GM12878 (cell line): ENCODE results near the gene SLC19A1. TPM values are rescaled to one million over a fixed set of nuclear protein-coding genes. Genes with fewer than 3 reads are reported as not detected.

Experiments
- ATAC-seq: fragments of 200-7000 bp; cut with Tn5 transposase; 3 replicates; pipeline ENCODE4 v1.9.1; 2020; ENCODE audit warnings: mild to moderate bottlenecking, moderate library complexity
- BruUV-seq: library from RNA; stranded (reverse); fragments of 400-500 nt; replicated peaks from 2 replicates; lab custom pipeline; 2021; lab: Mats Ljungman, UMichigan
- CTCF ChIA-PET: fragments of 300-600 bp; sonication (Branson Sonifier 250); formaldehyde crosslinking; extraction: SDS; loops from one replicate; lab custom pipeline; 2021; ENCODE audit warnings: inconsistent platforms; lab: Yijun Ruan, JAX
- POLR2A ChIA-PET: fragments of 350-600 bp; formaldehyde crosslinking; extraction: SDS; loops from one replicate; lab custom pipeline; 2021; ENCODE audit warnings: inconsistent platforms; lab: Charles Lee
- RAD21 ChIA-PET: fragments of 300-600 bp; sonication (Branson Sonifier 250); formaldehyde crosslinking; loops from one replicate; lab custom pipeline; 2023; ENCODE audit warnings: antibody characterized with exemption; ENCODE audit not compliant: unreplicated experiment; lab: Charles Lee
- SMC1A ChIA-PET: fragments of 300-600 bp; sonication (Branson Sonifier 250); formaldehyde crosslinking; loops from one replicate; lab custom pipeline; 2023; ENCODE audit not compliant: unreplicated experiment, uncharacterized antibody; lab: Charles Lee
- DNase-seq: peaks from one replicate; pipeline ENCODE4 v3.0.0-alpha.2; 2011; ENCODE audit warnings: low read depth, low spot score
- FAIRE-seq: peaks from 3 replicates; lab custom pipeline; 2011; peaks lifted over from hg19 to GRCh38; lab: Jason Lieb, UNC
- H2AFZ ChIP-seq: 2 replicates; pipeline ENCODE4 v1.6.0; 2011; ENCODE audit warnings: low read depth, low read length, control low read depth; ENCODE audit not compliant: control insufficient read depth
- H3K27ac ChIP-seq: 2 replicates; pipeline ENCODE4 v1.5.1; 2011; ENCODE audit warnings: control low read depth; ENCODE audit not compliant: control insufficient read depth, insufficient read depth
- H3K27me3 ChIP-seq, 2 experiments: replicated peaks in 1 of 2; 2 replicates each; pipeline versions ENCODE4 v1.6.0 to v1.6.1; 2011; ENCODE audit warnings: low read length in 1 of 2; ENCODE audit not compliant: control insufficient read depth in 2 of 2, insufficient read depth in 2 of 2
- H3K36me3 ChIP-seq, 2 experiments: 2 replicates each; pipeline ENCODE4 v1.5.1; 2011; ENCODE audit warnings: low read length in 1 of 2; ENCODE audit not compliant: control insufficient read depth in 2 of 2, insufficient read depth in 2 of 2
- H3K4me1 ChIP-seq: 2 replicates; pipeline ENCODE4 v1.6.1; 2011; ENCODE audit warnings: mild to moderate bottlenecking, low read length, moderate library complexity, mixed read lengths; ENCODE audit not compliant: control insufficient read depth, insufficient read depth
- H3K4me2 ChIP-seq: 2 replicates; pipeline ENCODE4 v1.6.0; 2011; ENCODE audit warnings: control low read depth; ENCODE audit not compliant: control insufficient read depth, insufficient read depth
- H3K4me3 ChIP-seq: fragments of 200-600 bp; sonication (generic); 2 replicates; pipeline ENCODE4 v1.5.1; 2016
- H3K79me2 ChIP-seq: 2 replicates; pipeline ENCODE4 v1.6.0; 2011; ENCODE audit warnings: low read length; ENCODE audit not compliant: control insufficient read depth, insufficient read depth
- H3K9ac ChIP-seq: 2 replicates; pipeline ENCODE4 v1.8.0; 2011; ENCODE audit warnings: low read length, control low read depth, mixed read lengths; ENCODE audit not compliant: control insufficient read depth, insufficient read depth
- H3K9me3 ChIP-seq: replicated peaks from 3 replicates; pipeline ENCODE4 v1.5.1; 2011; ENCODE audit warnings: mild to moderate bottlenecking, low read length; ENCODE audit not compliant: control insufficient read depth, insufficient read depth
- H4K20me1 ChIP-seq: 2 replicates; pipeline ENCODE4 v1.6.0; 2011; ENCODE audit not compliant: control insufficient read depth, insufficient read depth
- ATF2 ChIP-seq: IDR thresholded peaks from 2 replicates; pipeline ENCODE4 v1.6.1; 2012; ENCODE audit warnings: low read length, inconsistent platforms
- IRF3 ChIP-seq: fragments of 450-650 bp; IDR thresholded peaks from 2 replicates; pipeline ENCODE4 v1.6.1; 2014; ENCODE audit warnings: mild to moderate bottlenecking
- MEF2A ChIP-seq: IDR thresholded peaks from 2 replicates; pipeline ENCODE4 v1.6.1; 2011; ENCODE audit warnings: low read depth, mild to moderate bottlenecking, low read length, moderate library complexity; ENCODE audit not compliant: insufficient read depth
- POLR2AphosphoS2 ChIP-seq: IDR thresholded peaks from 2 replicates; pipeline ENCODE4 v1.6.1; 2011; ENCODE audit warnings: low read depth, mild to moderate bottlenecking, low read length, improper control_type of control experiment, moderate library complexity
- RAD21 ChIP-seq: IDR thresholded peaks from 2 replicates; pipeline ENCODE4 v1.6.1; 2011; ENCODE audit warnings: mild to moderate bottlenecking, low read depth, low read length, moderate library complexity; ENCODE audit not compliant: insufficient read depth
- RELB ChIP-seq: fragments of 450-650 bp; IDR thresholded peaks from 2 replicates; pipeline ENCODE4 v1.6.1; 2017; ENCODE audit warnings: low read depth, mild to moderate bottlenecking, moderate library complexity
- ZBTB4 ChIP-seq: fragments of 450-650 bp; formaldehyde crosslinking; IDR thresholded peaks from 2 replicates; pipeline ENCODE4 v1.4.0; 2022; ENCODE audit warnings: mild to moderate bottlenecking, moderate library complexity
- WGBS: methylation state at CpG from one replicate; pipeline ENCODE4 v1.1.6; 2016; ENCODE audit warnings: low lambda C conversion rate; ENCODE audit not compliant: insufficient replicate concordance, insufficient coverage; ENCODE audit errors: missing lambda C conversion rate; 5-methylcytosine and 5-hydroxymethylcytosine counted together
- in situ Hi-C: fragments of 300-500 bp; cut with MboI; formaldehyde crosslinking; loops from 9 replicates; pipeline ENCODE4 v1.14.3; 2018; ENCODE audit warnings: mixed read lengths
- intact Hi-C: fragments of 100-400 bp; cut with micrococcal nuclease; formaldehyde crosslinking; loops from one replicate; pipeline ENCODE4 v1.14.2; 2022; ENCODE audit not compliant: unreplicated experiment
- polyA plus RNA-seq, 11 experiments: library from polyadenylated mRNA; depleted of rRNA in 4 of 11; unstranded in 6 of 11; stranded (reverse) in 5 of 11; fragments of >200 nt; fragmentation: Nextera tagmentation in 4 of 11; fragmentation: Illumina TruSeq in 1 of 11; extraction: Ambion mirVana in 4 of 11; extraction: Trizol in 1 of 11; gene quantifications; 1 replicate in 1 of 11; 2 replicates in 10 of 11; pipeline versions ENCODE4 v1.2.1 to v1.2.3, GENCODE V29; 2011 to 2016; ENCODE audit warnings: inconsistent platforms in 2 of 11, missing spikeins in 2 of 11, low read depth in 1 of 11
- total RNA-seq, 4 experiments: library from RNA; depleted of rRNA in 3 of 4; stranded (reverse); fragments of >200 nt in 3 of 4; fragmentation: Illumina TruSeq in 1 of 4; extraction: Trizol in 1 of 4; gene quantifications; 2 replicates each; pipeline versions ENCODE4 v1.2.1 to v1.2.3, GENCODE V29; 2013 to 2021

The SLC19A1 gene
- total and polyA plus RNA-seq, 10 of the 15 experiments (the other 5 are each of a cell fraction or from before 2014, with no cell fraction given) = 0.42 to 49.7 (median 12.2) TPM

- Histone ChIP-seq H3K4me1 (no peaks in the 10 kb centered on the region), H2AFZ (no peak overlapping the region), H4K20me1 (no peaks in the 10 kb centered on the region), H3K27ac (no peak overlapping the region), H3K36me3 (peaks cover 3 to 40% of the 10 kb centered on the region in 2 experiments), H3K79me2 (no peaks in the 10 kb centered on the region; the same call in 1 of the 2 replicates), H3K9ac (no peak overlapping the region), H3K4me2 (no peak overlapping the region), H3K27me3 (no peaks in the 10 kb centered on the region), H3K9me3 (no peaks in the 10 kb centered on the region), H3K4me3 (no peak overlapping the region)
- 97% methylated on average over 24 of the region's 50 CpGs for WGBS
- DNase-seq = no peak
- ChIA-PET RAD21 (no interaction called here), POLR2A (no interaction called here), SMC1A (no interaction called here), CTCF (no interaction called here)
- no peak for FAIRE-seq
- in situ Hi-C loops (no loop called here), intact Hi-C loops (no loop called here)
- BruUV-seq = no TSS peak
- ATAC-seq = no peak
- TF ChIP-seq IRF3 (no peak), RELB (no peak), ATF2 (no peak), ZBTB4 (CRISPR knock-in tag) (no peak), RAD21 (no peak), MEF2A (no peak), POLR2AphosphoS2 (no peak)
Observed at GRCh38 chr21:45530423-45531113, 11.7 kb downstream of the SLC19A1 start.
